Measurements from ENCODE around the gene SLC24A2.

Gene SLC24A2

GRCh38 chr9:19754921-19755320 lies 33.9 kb downstream of the SLC24A2 start:
- no peak for DNase-seq

- DNase-seq: no peak
Observed at GRCh38 chr9:19748278-19749126, 40.3 kb downstream of the SLC24A2 start.

GRCh38 chr9:19746223-19746622 lies 42.6 kb downstream of the SLC24A2 start:
- no peak for DNase-seq

GRCh38 chr9:19741178-19741577 lies 47.7 kb downstream of the SLC24A2 start:
- DNase-seq: no peak
